ENCODE data around the gene STAB1.

The STAB1 gene, protein sequence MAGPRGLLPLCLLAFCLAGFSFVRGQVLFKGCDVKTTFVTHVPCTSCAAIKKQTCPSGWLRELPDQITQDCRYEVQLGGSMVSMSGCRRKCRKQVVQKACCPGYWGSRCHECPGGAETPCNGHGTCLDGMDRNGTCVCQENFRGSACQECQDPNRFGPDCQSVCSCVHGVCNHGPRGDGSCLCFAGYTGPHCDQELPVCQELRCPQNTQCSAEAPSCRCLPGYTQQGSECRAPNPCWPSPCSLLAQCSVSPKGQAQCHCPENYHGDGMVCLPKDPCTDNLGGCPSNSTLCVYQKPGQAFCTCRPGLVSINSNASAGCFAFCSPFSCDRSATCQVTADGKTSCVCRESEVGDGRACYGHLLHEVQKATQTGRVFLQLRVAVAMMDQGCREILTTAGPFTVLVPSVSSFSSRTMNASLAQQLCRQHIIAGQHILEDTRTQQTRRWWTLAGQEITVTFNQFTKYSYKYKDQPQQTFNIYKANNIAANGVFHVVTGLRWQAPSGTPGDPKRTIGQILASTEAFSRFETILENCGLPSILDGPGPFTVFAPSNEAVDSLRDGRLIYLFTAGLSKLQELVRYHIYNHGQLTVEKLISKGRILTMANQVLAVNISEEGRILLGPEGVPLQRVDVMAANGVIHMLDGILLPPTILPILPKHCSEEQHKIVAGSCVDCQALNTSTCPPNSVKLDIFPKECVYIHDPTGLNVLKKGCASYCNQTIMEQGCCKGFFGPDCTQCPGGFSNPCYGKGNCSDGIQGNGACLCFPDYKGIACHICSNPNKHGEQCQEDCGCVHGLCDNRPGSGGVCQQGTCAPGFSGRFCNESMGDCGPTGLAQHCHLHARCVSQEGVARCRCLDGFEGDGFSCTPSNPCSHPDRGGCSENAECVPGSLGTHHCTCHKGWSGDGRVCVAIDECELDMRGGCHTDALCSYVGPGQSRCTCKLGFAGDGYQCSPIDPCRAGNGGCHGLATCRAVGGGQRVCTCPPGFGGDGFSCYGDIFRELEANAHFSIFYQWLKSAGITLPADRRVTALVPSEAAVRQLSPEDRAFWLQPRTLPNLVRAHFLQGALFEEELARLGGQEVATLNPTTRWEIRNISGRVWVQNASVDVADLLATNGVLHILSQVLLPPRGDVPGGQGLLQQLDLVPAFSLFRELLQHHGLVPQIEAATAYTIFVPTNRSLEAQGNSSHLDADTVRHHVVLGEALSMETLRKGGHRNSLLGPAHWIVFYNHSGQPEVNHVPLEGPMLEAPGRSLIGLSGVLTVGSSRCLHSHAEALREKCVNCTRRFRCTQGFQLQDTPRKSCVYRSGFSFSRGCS (N-terminal part only)

DNA sequence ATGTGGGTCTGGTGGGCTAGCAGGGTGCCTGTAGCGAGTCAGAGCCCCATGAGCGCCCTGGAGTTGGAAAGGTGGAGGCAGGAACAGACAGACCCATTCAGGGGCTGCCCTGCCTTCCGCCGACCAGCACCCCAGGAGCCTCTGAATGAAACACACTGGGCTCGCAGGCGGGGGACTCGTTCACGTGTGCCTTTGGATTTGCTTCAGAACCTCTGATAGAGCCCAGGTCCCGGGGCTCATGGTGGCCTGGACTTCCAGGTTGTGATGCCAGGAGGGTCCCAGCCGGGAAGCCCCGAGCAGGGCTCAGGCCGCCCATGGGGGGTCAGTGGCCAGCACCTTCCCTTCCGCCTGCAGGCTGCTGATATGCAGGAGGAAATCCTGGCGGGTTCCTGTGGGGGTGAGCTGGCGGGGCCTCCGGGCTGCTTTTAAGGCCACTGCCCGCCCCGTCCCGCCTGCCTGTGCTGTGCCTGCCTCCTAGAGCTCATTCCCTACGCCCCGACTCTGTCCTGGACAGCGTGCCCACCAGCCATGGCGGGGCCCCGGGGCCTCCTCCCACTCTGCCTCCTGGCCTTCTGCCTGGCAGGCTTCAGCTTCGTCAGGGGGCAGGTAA is at the start of gene STAB1:
Gene STAB1, plus strand, starts transcription at position 453 of the 610 bp plus-strand sequence. Its CDS starts 76 bp downstream, at position 529.
- no peak for DNase-seq (ENCODE audit: low spot score)

DNA sequence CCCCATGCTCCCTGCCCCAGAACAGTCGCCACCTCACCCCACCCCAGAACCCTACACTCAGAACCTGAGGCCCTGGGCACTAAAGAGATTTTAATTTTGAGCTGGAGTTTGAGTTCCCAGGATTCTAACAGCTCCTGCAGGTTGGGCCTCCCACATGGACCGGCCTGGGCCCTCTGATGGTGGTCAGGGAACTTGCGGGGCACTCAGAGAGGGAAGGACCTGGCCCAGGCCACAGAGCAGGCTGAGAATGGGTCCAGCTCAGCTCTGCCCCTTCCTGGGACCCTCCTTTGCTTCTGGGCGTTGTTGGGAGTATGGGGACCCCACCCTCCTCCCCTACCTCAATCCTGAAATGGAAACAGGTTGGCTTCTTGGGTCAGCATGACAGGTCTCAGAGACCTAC is 49.1 kb upstream of the STAB1 start:
- no peak for DNase-seq (ENCODE audit: low spot score)

DNA sequence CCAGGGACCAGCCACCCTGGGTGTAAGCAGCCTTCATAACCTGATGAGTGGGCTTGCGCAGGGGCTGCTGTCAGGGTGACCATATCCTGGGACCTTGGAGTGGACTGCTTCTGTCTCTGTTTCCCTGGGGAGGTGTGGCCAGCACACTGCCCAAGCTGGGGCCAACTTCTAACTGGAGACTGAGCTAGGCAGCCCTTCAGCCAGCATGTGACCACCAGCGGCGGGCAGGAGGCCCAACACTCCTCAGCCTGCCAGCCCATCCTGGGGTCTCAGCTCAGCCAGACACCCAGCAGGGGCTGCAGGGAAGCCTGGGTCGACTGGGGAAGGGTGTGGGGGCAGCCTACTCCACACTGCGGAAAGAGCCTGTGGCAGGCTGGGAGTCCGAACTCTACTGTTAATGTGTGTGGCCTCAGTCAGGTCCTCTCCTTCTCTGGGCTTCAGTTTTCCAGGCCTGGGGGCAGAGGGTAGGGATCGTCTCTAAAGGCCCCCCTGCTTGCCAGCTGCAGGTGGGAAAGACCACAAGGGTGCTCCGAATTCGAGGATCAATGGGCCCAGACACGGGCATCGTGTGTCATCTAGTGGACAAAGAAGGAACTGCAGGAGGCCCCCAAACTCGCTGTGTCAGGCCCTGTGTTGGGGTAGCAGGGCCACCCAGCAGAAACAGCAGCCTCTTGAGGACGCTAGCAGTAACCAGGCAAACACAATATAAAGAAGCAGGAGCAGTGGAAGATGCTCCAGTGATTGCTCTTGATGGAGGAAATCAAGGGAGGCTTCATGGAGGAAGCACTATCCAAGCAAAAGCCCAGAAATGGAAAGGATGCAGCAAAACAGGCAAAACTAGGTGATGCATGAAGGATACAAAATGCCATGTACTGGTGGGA is 48.3 kb upstream of the STAB1 start:
- DNase-seq (ENCODE audit: low spot score), result peak; percentile 86

DNA sequence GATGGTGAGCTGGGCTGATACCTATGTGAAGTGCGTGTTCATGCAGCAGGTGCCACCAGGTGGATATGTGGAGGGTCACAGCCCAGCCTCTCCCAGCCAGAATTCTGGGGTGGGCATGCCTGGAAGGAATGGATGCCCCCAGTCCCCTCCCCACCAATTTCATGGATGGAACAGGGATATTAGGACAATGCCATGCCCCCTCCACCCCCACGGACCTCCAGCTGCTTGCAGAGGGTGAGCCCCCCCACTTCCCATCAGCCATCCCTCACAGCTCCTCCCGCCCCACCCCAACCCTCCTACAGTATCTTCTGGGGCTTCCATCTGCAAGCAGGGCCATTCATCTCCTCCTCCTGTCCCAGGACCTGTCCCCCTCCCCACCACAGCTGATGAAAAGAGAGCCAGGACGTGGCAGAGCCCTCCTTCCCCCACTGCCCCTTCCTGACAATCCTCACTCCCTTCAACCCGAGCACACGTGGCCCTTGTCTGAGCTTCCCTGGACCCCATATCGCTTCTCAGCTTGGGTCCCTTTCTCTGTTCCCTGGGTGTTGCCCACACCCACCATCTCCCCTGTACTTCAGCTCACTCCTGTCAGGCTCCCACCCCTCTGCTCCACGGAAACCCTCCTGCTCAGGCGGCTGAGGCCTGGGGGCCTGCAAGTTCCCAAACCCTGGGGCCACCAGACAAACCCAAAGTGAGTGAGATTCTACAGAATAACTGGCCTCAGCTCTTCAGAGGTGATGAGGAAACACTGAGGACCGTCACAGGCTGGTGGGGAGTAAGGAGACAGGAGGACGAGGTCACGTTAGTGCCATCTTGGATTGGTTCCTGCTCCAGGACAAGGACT is 47.4 kb upstream of the STAB1 start:
- no peak for DNase-seq (ENCODE audit: low spot score)

DNA sequence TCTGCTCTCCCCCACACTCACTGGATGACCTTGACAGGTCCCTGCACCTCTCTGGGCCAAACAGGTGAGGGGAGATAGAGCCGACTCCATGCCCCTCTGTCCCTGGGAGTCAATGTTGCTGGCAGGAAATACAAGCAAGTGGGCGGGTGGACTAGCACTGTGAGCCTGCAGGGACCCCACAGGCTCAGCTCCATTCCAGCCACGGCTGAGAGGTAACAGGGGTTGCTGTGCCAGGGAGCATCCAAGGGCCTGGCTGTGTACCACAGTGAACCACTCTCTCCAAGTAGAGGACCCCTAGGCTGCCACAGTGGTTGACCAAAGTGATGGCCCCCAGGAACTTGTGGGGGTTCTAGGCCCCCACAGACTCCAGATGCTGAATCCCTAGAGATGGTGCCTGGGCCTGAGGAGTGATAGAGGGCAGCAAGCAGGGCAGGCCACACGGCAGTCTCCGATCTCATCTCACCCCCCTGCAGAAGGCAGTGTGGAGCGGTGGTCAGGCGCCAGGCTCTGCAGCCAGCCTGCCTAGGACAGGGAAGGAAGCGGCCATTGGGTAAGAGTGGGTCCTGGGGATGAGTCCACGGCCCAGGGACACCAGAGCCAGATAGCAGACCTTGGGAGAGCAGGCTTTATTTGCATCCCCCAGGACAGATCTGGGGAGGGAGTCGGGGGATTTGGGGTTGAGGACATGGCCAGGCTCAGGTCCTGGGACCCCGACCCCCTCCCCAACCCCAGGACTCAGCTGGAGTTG is 44.5 kb upstream of the STAB1 start:
- peak; percentile 46 for DNase-seq (ENCODE audit: low spot score)

DNA sequence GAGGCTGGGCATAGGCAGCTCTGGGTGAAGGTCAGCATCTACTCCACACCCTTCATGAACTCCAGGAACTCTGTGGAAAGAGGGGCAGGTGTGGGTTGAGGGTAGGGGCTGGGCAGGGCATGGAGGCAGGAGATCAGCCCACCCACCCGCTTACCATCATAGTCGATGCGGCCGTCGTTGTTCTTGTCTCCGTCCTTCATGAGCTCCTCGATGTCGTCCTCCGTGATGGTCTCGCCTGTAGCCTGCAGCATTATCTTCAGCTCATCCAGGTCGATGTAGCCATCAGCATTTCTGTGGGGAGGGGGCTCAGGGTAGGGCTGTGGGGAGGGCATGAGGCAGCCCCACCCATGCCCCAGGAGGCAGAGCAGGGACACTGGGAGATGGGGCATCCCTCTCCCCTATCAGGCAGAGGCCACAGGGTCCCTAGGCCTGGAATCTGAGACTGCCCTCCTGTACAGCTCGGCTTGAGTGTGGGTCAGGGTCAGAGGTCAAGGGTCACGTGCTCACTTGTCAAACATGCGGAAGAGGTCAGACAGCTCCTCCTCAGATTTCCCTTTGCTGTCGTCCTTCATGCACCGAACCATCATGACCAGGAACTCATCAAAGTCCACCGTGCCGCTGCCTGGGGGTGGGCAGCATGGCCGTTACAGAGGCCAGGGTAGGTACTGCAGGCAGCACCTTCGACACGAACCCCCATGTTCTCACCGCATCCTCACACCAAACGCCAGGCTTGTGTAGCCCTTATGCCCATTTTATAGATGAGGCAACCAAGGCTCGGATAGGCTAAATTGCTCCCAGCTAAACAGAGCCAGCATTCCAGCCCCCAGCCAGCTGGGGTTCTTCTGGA is 43.7 kb upstream of the STAB1 start:
- DNase-seq (ENCODE audit: low spot score), result peak; percentile 74

DNA sequence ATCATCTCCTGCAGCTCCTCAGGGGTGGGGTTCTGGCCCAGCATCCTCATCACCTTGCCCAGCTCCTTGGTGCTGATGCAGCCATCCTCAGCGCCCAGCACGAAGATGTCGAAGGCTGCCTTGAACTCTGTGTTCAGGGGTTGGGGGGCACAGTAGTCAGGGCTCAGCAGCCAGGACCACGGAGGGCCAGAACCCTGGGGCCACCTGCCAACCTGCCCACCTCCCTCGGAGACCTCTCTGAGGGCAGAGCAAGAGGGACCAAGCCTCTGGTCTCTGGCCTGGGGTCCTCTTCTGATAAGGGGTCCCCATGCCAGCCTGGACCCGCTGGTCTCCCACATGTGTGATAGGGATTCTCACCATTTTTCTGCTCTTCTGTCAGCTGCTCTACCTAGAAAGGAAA is 43.0 kb upstream of the STAB1 start:
- no peak for DNase-seq (ENCODE audit: low spot score)

DNA sequence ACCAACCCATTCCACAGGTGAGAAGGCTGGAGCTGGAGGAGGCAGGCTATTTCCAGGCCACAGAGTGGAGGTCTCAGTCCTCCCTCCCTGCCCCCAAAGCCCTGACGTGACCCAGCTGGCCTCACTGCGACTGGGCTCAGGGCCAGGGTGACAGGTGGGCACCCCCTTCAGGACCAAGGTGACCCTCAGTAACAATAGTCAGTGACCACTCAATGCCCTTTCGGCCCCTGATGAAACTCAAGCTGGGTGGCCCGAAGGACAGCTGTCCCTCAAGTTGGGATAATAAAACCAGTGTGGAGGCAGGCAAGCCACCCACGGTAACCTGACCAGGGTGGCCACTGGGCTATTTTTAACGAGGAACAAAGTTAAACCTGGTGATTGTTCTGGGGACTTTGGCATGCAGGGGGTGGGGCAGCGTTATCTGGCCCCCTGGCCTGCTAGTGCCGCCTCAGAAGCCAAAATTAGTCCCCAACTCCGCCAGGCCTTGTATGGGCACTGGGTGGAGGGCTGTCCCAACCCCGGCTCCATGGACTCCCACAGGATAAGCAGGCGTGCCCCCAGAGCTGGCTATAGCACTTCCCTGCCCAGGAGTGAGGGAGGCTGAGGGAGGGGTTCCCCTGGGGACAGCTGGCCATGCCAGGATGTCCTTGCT is 42.4 kb upstream of the STAB1 start:
- DNase-seq (ENCODE audit: low spot score), result no peak

DNA sequence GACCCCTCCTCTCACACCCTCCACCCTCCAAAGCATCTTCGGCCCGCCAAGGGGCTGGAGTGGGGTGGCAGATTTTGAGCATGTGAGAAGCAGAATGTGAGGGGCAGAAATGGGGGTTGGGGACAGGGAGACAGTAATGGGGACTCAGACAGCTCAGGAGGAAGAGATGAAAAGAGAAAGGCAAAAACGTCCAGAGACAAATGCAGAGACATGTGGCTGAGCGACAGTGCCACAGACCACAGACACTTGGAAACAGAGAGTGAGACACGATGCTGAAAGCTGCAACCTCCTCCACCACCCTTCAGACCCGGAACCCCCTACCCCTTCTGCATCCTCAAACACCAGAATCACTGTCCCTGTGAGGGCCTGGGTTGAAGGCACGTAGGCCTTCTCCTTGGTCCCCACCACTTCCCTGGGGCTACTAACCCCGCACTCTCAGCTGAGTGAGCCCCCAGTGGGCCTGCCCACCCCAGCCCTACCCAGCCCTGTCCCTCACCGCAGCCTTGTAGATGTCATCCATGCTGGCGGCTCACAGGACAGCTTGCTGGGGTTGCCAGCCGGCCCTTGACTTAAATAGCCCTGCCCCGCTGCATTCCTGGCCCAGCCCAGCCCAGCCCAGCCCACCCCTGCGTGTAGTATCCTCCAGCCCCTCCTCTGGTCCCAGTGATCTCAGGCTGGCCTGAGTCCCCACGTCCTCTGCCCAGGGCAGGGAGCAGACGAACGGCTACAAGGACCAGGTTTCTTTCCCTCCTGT is 41.5 kb upstream of the STAB1 start, which contains the start of gene TNNC1:
Gene TNNC1, minus strand, starts transcription at position 546 of the 754 bp plus-strand sequence. Its CDS starts 26 bp downstream, at position 520.
- DNase-seq (ENCODE audit: low spot score), result peak; percentile 80

DNA sequence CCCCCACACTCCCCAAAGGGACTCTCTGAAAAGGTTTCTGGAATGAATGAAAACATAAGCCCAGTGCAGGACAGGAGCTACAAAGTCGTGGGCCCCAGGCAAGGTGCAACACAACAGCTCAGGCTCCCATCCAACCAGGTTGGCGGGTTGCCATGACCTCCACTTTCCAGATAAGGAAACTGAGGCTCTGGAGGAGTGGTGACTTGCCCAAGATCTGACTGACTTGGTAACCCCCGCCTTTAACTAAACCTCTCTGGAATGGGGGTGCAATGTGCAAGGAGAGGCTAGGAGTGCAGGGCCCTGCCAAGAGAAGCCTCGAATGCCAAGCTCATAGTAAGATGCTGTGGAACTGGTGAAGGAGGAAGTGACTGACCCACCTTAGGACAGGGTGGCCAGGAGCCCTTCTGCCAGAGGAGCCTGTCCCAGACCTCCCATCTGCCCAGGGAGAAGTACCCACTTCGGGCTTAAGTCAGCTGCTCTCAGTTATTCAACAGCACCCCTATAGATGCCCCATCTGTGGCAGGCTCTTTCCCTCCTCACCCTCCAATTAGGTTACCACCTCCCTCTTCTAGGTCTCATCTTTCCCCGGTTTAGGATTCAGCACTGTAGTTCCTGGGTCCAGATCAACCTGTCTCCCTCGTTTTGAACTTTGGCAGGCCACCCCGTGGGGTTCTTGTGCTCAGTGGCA is 40.7 kb upstream of the STAB1 start:
- DNase-seq (ENCODE audit: low spot score), result no peak

DNA sequence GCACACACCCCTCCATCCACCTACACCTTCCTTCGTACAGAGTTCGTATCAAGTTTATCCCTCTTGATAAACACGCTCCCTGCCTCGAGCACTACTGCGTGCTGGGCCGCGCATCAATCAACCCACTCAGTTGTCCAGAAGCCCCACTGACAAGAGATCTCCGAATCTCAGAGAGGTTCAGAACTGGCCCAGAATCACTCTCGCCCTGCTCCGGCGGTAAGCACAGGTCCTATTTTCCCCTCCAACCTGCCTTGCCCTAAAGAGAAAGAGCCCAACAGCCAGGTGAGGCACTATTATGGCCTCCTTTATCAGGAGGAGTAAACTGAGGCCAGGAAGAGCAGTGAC is 40.2 kb upstream of the STAB1 start:
- DNase-seq (ENCODE audit: low spot score), result no peak

DNA sequence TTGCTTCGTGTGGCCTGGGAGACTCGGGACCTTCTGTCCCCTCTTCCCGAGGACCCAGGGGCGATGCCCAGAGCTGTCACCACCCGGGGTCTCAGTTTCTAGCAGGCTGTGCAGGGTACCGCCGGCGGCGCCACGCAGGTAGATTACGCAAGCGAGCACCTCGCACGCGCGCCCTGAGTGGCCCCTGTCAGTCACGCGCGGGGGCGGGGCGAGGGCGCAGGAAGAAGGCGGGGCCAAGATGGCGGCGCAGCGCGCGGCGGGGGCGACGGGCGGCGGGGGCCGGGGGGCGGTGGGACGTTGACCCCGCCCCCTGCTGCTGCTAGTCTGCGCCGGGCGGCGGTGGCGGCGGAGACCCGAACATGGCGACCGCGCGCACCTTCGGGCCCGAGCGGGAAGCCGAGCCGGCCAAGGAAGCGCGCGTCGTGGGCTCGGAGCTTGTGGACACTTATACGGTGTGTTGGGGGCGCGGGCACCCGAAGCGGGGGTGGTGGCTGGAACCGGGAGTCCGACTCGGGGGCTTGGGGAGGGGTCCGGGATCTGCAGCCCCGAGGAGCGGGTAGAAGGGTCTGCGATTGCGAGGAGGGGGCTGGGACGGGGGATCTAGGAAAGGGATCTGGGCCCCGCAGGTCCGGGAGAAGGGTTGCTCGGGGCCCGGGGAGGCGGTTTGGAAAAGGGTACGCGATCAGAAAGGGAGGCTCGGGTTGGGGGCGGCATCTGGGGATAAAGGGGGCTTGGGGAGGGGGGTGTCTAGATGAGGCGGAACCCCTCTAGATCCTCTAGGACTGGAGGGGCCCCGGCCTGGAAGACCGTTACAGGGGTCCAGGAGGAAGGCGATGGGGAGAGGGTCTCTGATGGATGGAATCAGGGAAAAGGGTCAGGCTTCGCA is 39.6 kb upstream of the STAB1 start, which contains the start of gene NISCH:
Gene NISCH, plus strand, starts transcription at position 322 of the 886 bp plus-strand sequence. Its CDS starts 38 bp downstream, at position 360.
- DNase-seq (ENCODE audit: low spot score), result peak; percentile 91

DNA sequence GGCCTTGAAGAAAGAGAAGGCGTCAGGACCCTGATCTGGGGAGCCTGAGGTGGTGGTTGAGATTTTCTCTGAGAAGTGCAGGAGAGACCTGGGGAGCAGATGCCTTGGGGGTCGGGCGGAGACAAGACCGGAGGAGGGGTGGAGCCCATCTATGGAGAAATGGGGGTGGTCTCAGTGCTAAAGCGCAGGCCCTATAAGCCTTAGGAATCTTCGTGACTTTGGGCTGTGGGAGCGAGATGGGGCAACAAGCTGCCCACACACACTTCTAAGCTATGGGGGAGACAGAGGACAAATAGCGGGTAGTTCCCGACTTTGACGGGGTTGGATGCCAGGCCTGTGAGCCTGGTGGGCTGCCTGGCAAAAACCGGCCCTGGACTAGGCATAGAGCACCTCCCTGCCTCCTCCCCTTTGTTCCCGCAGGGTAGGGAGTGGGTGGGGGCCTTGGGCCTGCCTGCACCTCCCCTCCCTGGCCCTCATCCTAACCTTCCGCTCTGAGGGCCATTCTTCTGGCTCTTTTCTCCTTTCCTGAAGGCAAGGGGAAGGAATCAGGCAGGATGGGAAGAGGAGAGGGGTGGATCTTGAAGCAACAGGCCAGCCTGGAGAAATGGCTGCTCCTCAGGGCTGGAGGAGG is 38.9 kb upstream of the STAB1 start:
- DNase-seq (ENCODE audit: low spot score), result no peak

DNA sequence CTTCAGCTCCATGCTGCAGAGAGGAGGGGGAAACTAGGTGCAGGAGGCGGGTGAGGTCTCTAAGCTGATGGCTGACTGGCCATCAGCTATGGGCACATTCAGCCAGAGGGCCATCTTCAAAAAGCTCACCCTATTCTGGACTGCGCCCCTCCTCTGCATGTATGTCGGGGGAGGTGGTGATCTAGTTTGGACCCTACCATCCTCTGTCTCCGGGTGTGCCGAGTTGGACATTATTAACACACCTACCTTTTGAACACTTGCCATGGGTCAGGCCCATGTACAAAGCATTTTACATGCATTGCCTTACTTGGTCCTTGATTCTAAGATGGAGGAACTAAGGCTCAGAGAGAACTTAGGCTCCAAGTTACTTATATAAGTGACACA is 38.3 kb upstream of the STAB1 start:
- DNase-seq (ENCODE audit: low spot score), result no peak
